Measurements from ENCODE around the gene HIRA. TPM values are rescaled to one million over a fixed set of nuclear protein-coding genes. Genes with fewer than 3 reads are reported as not detected.

HIRA gene
- total and polyA plus RNA-seq, 9 of the 15 experiments (the other 6 are each of a cell fraction or from before 2014, with no cell fraction given): 0.96 to 132 (median 58.4) TPM

DNA sequence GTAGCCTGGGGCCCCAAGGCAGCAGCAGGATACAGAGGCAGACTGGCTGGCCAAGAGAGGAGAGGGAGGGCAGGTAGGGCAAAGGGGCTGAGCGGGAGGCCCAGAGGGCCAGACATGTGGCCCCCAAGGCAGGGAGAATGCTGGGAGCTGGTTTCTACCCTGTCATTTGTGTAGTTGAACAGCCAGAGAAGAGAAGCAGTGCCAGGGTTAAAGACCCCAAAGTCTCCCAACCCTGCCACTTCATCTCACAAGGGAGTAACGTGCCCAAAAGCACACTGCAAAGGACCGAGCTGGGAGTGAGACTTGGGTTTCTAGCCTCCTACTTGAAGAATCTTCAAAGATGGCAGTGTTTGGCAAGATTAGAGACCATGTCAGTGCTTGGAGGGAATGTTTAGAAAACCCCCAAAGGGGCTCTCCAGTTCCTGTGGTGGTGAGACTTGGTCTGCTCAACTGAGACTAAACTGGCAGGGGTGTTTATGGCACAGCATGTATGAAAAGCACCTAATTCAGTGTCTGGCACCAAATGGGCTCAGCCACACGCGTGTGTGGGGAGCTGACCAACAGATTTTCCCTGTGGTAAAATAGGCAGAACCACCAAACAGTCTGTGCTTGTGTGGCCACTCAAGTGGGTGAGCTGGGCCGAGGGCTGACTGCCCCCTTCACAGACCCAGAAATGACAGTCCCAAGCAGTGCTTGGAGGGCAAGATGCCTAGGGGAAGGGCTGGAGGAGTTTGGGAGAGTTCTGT, 71.8 kb downstream of the HIRA start (continued):
- TF ChIP-seq, protein P1, sequence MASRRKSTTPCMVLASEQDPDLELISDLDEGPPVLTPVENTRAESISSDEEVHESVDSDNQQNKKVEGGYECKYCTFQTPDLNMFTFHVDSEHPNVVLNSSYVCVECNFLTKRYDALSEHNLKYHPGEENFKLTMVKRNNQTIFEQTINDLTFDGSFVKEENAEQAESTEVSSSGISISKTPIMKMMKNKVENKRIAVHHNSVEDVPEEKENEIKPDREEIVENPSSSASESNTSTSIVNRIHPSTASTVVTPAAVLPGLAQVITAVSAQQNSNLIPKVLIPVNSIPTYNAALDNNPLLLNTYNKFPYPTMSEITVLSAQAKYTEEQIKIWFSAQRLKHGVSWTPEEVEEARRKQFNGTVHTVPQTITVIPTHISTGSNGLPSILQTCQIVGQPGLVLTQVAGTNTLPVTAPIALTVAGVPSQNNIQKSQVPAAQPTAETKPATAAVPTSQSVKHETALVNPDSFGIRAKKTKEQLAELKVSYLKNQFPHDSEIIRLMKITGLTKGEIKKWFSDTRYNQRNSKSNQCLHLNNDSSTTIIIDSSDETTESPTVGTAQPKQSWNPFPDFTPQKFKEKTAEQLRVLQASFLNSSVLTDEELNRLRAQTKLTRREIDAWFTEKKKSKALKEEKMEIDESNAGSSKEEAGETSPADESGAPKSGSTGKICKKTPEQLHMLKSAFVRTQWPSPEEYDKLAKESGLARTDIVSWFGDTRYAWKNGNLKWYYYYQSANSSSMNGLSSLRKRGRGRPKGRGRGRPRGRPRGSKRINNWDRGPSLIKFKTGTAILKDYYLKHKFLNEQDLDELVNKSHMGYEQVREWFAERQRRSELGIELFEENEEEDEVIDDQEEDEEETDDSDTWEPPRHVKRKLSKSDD (conservative IDR thresholded peaks at IDR 0.05; ENCODE audit: low read length): no peak

DNA sequence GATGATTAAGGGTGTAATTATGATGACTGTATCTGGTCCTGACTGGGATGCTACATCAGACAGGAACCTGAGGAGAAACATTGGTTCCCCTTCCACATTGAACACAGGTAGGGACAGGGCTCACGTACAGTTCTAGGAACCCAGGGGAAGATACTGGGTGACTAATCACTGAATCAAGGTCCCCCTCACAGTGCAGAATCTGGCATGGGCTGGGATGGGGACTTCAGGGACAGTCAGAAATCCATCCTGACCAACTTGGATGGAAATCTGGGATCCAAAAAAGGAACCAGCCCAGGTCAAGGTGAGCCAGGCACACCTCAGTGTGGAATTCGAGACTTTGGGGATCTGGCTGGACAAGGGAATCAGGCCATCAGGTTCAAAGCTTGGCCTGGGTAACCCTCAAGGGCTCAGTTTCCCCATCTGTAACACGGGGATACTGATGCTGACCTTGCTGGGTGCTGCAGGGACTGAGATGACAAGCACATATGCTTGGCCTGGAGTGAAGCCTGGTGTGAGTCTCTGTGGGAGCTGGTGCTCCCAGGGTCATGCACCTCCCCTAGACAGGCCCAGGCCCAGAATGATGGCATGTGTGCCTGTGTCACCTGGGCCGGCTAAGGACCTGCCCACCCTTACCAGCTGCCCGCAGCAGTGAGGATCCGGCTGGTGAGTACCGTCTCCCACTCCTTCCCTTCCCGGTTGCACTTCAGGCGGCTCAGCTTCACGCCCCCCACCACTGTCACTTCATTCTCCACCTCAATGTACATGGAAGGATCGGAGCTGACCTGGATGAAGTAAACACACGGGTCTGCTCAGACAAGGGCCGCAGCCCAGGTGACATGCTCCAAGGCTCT, 72.6 kb downstream of the HIRA start:
- no peaks in the 10 kb centered on the region for H3K4me1 ChIP-seq (replicated peaks in 1 of 2; ENCODE audit: control insufficient read depth in 2 of 2, insufficient read depth in 2 of 2, low read length in 2 of 2)
- no peak overlapping the region for H3K4me3 ChIP-seq
- H3K36me3 ChIP-seq (ENCODE audit: control insufficient read depth, insufficient read depth, low read length): peaks cover 98% of the 10 kb centered on the region
- no peak overlapping the region for H2AFZ ChIP-seq (ENCODE audit: low read depth, low read length)
- no TSS peak for BruUV-seq (replicated peaks)
- ChIA-PET POLR2A (interaction anchor here (1.3 to 1.5 kb wide), 4 partner anchors 10 to 16 kb away, joined by 3 to 8 read pairs (median 6); no protein-coding TSS in a partner anchor), CTCF (ENCODE audit: low intra/inter-chr PET ratio) (interaction anchor here (0.5 kb wide), 1 partner anchor 263 kb away, joined by 3 read pairs; no protein-coding TSS in a partner anchor)
- H3K4me2 ChIP-seq (ENCODE audit: insufficient read depth, low read length): no peak overlapping the region
- in situ Hi-C loops (cut with MboI) (no loop called here), intact Hi-C loops (cut with micrococcal nuclease) (no loop called here)
- FAIRE-seq (no peak), ATAC-seq (no peak), DNase-seq (ENCODE audit: extremely low read depth in 1 of 4, low spot score in 3 of 4) (no peak)
- 0 out of 2 replicates have a peak, but pooled peaks cover 20% of the 10 kb centered on the region for H4K20me1 ChIP-seq (replicated peaks; ENCODE audit: control insufficient read depth, insufficient read depth, low read length)
- no peaks in the 10 kb centered on the region for H3K27me3 ChIP-seq (ENCODE audit: control insufficient read depth in 2 of 2, insufficient read depth in 2 of 2, low read length in 2 of 2)
- H3K9ac ChIP-seq (ENCODE audit: insufficient read depth in 1 of 2, low read depth in 2 of 2, low read length in 2 of 2): peak overlapping the region in 1 of 2 experiments; percentile 12; a peak in 1 of 4 replicates
- WGBS (ENCODE audit: insufficient coverage, low coverage, missing lambda C conversion rate): 94% methylated on average over 13 of the region's 13 CpGs
- H3K27ac ChIP-seq (ENCODE audit: extremely low read depth, low read depth, low read length): no peak overlapping the region
- no peaks in the 10 kb centered on the region for H3K79me2 ChIP-seq (ENCODE audit: control insufficient read depth, insufficient read depth, low read length)
- H3K9me1 ChIP-seq (ENCODE audit: control insufficient read depth, insufficient read depth, low read length): peaks cover 3% of the 10 kb centered on the region
- H3K9me3 ChIP-seq (replicated peaks; ENCODE audit: control insufficient read depth, insufficient read depth, low read depth, low read length): no peaks in the 10 kb centered on the region
- TF ChIP-seq, protein P2, sequence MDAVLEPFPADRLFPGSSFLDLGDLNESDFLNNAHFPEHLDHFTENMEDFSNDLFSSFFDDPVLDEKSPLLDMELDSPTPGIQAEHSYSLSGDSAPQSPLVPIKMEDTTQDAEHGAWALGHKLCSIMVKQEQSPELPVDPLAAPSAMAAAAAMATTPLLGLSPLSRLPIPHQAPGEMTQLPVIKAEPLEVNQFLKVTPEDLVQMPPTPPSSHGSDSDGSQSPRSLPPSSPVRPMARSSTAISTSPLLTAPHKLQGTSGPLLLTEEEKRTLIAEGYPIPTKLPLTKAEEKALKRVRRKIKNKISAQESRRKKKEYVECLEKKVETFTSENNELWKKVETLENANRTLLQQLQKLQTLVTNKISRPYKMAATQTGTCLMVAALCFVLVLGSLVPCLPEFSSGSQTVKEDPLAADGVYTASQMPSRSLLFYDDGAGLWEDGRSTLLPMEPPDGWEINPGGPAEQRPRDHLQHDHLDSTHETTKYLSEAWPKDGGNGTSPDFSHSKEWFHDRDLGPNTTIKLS (IDR thresholded peaks at IDR 0.05; ENCODE audit: borderline replicate concordance, low read depth): no peak
- TF ChIP-seq ZNF217 (CRISPR knock-in tag; IDR thresholded peaks at IDR 0.05) (0 out of 2 replicates have a peak, but pooled peaks have one; percentile 17), DACH1 (IDR thresholded peaks at IDR 0.05; ENCODE audit: partially characterized antibody) (no peak), POLR2AphosphoS2 (IDR thresholded peaks at IDR 0.05; ENCODE audit: low read length) (no peak), CEBPG (CRISPR knock-in tag; IDR thresholded peaks at IDR 0.05) (peak; percentile 3), CEBPG (tag; conservative IDR thresholded peaks at IDR 0.05 in 1 of 2, IDR thresholded peaks at IDR 0.05 in 1 of 2) (no peak), ZNF23 (CRISPR knock-in tag; IDR thresholded peaks at IDR 0.05) (no peak), RBM39 (optimal IDR thresholded peaks at IDR 0.05; ENCODE audit: low read depth, low read length) (no peak)
- TF ChIP-seq, protein P3, sequence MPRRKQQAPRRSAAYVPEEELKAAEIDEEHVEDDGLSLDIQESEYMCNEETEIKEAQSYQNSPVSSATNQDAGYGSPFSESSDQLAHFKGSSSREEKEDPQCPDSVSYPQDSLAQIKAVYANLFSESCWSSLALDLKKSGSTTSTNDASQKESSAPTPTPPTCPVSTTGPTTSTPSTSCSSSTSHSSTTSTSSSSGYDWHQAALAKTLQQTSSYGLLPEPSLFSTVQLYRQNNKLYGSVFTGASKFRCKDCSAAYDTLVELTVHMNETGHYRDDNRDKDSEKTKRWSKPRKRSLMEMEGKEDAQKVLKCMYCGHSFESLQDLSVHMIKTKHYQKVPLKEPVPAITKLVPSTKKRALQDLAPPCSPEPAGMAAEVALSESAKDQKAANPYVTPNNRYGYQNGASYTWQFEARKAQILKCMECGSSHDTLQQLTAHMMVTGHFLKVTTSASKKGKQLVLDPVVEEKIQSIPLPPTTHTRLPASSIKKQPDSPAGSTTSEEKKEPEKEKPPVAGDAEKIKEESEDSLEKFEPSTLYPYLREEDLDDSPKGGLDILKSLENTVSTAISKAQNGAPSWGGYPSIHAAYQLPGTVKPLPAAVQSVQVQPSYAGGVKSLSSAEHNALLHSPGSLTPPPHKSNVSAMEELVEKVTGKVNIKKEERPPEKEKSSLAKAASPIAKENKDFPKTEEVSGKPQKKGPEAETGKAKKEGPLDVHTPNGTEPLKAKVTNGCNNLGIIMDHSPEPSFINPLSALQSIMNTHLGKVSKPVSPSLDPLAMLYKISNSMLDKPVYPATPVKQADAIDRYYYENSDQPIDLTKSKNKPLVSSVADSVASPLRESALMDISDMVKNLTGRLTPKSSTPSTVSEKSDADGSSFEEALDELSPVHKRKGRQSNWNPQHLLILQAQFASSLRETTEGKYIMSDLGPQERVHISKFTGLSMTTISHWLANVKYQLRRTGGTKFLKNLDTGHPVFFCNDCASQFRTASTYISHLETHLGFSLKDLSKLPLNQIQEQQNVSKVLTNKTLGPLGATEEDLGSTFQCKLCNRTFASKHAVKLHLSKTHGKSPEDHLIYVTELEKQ (CRISPR knock-in tag; IDR thresholded peaks at IDR 0.05): no peak
